ENCODE measurements around the gene PDIA5. TPM values are rescaled to one million over a fixed set of nuclear protein-coding genes. Genes with fewer than 3 reads are reported as not detected.
A peak's percentile ranks its signal among the peaks of the same experiment; 100 is the strongest.
"Not testable (repeated sequence)": the region's sequence is repeated elsewhere in the genome, so short reads cannot be mapped to it uniquely, and the experiment has no call there.

Gene PDIA5
- total RNA-seq, 1 donor from 2014 or later, result 29.3 TPM

- Histone ChIP-seq H3K4me1 (peaks cover 12% of the 10 kb centered on the region), H3K4me3 (no peak overlapping the region), H3K27ac (no peak overlapping the region), H3K9me3 (no peaks in the 10 kb centered on the region), H3K36me3 (peaks cover 68% of the 10 kb centered on the region), H3K27me3 (ENCODE audit: low read depth) (no peaks in the 10 kb centered on the region)
- no peak for TF ChIP-seq CTCF (IDR thresholded peaks at IDR 0.05)
- DNase-seq, result peak; percentile 65
- intact Hi-C loops (cut with DNase I), result no loop called here
- ATAC-seq, result peak; percentile 80 to 89
These were observed 81.1 kb downstream of the PDIA5 start for GRCh38 chr3:123147754-123148535.

- peak; percentile 52 to 87 for ATAC-seq
These were observed 81.9 kb downstream of the PDIA5 start for GRCh38 chr3:123148772-123149171.

GRCh38 chr3:123149525-123149924 lies 82.7 kb downstream of the PDIA5 start:
- TF ChIP-seq CTCF (IDR thresholded peaks at IDR 0.05), result no peak
- DNase-seq, result no peak
- intact Hi-C loops (cut with DNase I), result no loop called here
- Histone ChIP-seq H3K27me3 (ENCODE audit: low read depth) (no peaks in the 10 kb centered on the region), H3K9me3 (no peaks in the 10 kb centered on the region), H3K27ac (no peak overlapping the region), H3K36me3 (peaks cover 68% of the 10 kb centered on the region), H3K4me1 (peaks cover 23% of the 10 kb centered on the region), H3K4me3 (no peak overlapping the region)
- ATAC-seq, result no peak

More at GRCh38 chr3:123148772-123149171, 81.9 kb downstream of the PDIA5 start:
- intact Hi-C loops (cut with DNase I), result no loop called here
- DNase-seq, result no peak
- Histone ChIP-seq H3K4me1 (peaks cover 17% of the 10 kb centered on the region), H3K4me3 (no peak overlapping the region), H3K9me3 (no peaks in the 10 kb centered on the region), H3K36me3 (peaks cover 68% of the 10 kb centered on the region), H3K27ac (no peak overlapping the region), H3K27me3 (ENCODE audit: low read depth) (no peaks in the 10 kb centered on the region)
- no peak for TF ChIP-seq CTCF (IDR thresholded peaks at IDR 0.05)

GRCh38 chr3:123150449-123151215 lies 83.8 kb downstream of the PDIA5 start:
- intact Hi-C loops (cut with DNase I), result no loop called here
- Histone ChIP-seq H3K27me3 (ENCODE audit: low read depth) (no peaks in the 10 kb centered on the region), H3K4me3 (no peak overlapping the region), H3K27ac (no peak overlapping the region), H3K4me1 (peaks cover 29% of the 10 kb centered on the region), H3K36me3 (peaks cover 67% of the 10 kb centered on the region), H3K9me3 (no peaks in the 10 kb centered on the region)
- TF ChIP-seq CTCF (IDR thresholded peaks at IDR 0.05), result no peak
- ATAC-seq, result no peak
- DNase-seq, result no peak

- TF ChIP-seq CTCF (IDR thresholded peaks at IDR 0.05), result no peak
- Histone ChIP-seq H3K27ac (no peak overlapping the region), H3K27me3 (ENCODE audit: low read depth) (no peaks in the 10 kb centered on the region), H3K4me3 (no peak overlapping the region), H3K36me3 (peaks cover 67% of the 10 kb centered on the region), H3K4me1 (peaks cover 29% of the 10 kb centered on the region), H3K9me3 (no peaks in the 10 kb centered on the region)
- DNase-seq, result no peak
- intact Hi-C loops (cut with DNase I), result no loop called here
- no peak for ATAC-seq
These were observed 84.5 kb downstream of the PDIA5 start for GRCh38 chr3:123151251-123151705.

GRCh38 chr3:123151853-123152420 lies 85.1 kb downstream of the PDIA5 start:
- H3K4me3 ChIP-seq; H3K9me3 ChIP-seq; H3K27me3 ChIP-seq (ENCODE audit: low read depth); intact Hi-C loops (cut with DNase I); H3K27ac ChIP-seq; ATAC-seq; DNase-seq: not testable (repeated sequence)
- Histone ChIP-seq H3K36me3 (peaks cover 68% of the 10 kb centered on the region), H3K4me1 (peaks cover 29% of the 10 kb centered on the region)
